K562 (cell line): ENCODE results near the gene DPEP1. TPM values are rescaled to one million over a fixed set of nuclear protein-coding genes. Genes with fewer than 3 reads are reported as not detected.

Experiments
- CREB1 ChIP-seq, 2 experiments: sonication (generic) in 1 of 2; formaldehyde crosslinking in 1 of 2; IDR thresholded peaks; 2 replicates each; pipeline versions ENCODE4 v1.6.1 to v1.8.0; 2012 to 2022; ENCODE audit warnings: inconsistent platforms in 1 of 2, mild to moderate bottlenecking in 1 of 2, missing genetic modification reagents in 1 of 2, moderate library complexity in 1 of 2
- POLR2A ChIP-seq: fragments of 450-650 bp; conservative IDR thresholded peaks from 2 replicates; pipeline ENCODE4 v1.6.1; 2016
- ZBTB40 ChIP-seq, 2 experiments: fragments of 450-650 bp in 1 of 2; sonication (generic) in 1 of 2; formaldehyde crosslinking in 1 of 2; IDR thresholded peaks; 2 replicates each; pipeline versions ENCODE4 v1.7.1 to v1.9.0; 2016 to 2022; ENCODE audit warnings: inconsistent platforms in 1 of 2, mild to moderate bottlenecking in 1 of 2, missing genetic modification reagents in 1 of 2
- ZNF75A ChIP-seq: fragments of 450-650 bp; formaldehyde crosslinking; IDR thresholded peaks from 2 replicates; pipeline ENCODE4 v1.4.0; 2020; ENCODE audit warnings: mild to moderate bottlenecking
- polyA plus RNA-seq, 8 experiments: library from polyadenylated mRNA; depleted of rRNA in 4 of 8; stranded (reverse) in 5 of 8; unstranded in 3 of 8; fragments of >200 nt; fragmentation: Nextera tagmentation in 2 of 8; fragmentation: Illumina TruSeq in 1 of 8; extraction: Ambion mirVana in 2 of 8; extraction: Trizol in 1 of 8; gene quantifications; 2 replicates each; pipeline versions ENCODE4 v1.2.1 to v1.2.3, GENCODE V29; 2011 to 2014; ENCODE audit warnings: inconsistent platforms in 1 of 8, missing spikeins in 1 of 8
- total RNA-seq, 7 experiments: library from RNA; depleted of rRNA in 6 of 7; stranded (reverse); fragments of >200 nt in 6 of 7; fragmentation: Illumina TruSeq in 2 of 7; extraction: Trizol in 2 of 7; gene quantifications; 2 replicates each; pipeline versions ENCODE4 v1.2.1 to v1.2.3, GENCODE V29; 2011 to 2021; ENCODE audit warnings: low replicate concordance in 1 of 7
- TF ChIP-seq, protein P1 (sequence below): fragments of 450-650 bp; IDR thresholded peaks from 2 replicates; pipeline ENCODE4 v1.6.1; 2017; ENCODE audit warnings: antibody characterized with exemption, mild to moderate bottlenecking

DPEP1 gene
- total and polyA plus RNA-seq, 9 of the 15 experiments (the other 6 are each of a cell fraction or from before 2014, with no cell fraction given), result 0.14 to 0.31 (median 0.20) TPM; not detected in 6

DNA sequence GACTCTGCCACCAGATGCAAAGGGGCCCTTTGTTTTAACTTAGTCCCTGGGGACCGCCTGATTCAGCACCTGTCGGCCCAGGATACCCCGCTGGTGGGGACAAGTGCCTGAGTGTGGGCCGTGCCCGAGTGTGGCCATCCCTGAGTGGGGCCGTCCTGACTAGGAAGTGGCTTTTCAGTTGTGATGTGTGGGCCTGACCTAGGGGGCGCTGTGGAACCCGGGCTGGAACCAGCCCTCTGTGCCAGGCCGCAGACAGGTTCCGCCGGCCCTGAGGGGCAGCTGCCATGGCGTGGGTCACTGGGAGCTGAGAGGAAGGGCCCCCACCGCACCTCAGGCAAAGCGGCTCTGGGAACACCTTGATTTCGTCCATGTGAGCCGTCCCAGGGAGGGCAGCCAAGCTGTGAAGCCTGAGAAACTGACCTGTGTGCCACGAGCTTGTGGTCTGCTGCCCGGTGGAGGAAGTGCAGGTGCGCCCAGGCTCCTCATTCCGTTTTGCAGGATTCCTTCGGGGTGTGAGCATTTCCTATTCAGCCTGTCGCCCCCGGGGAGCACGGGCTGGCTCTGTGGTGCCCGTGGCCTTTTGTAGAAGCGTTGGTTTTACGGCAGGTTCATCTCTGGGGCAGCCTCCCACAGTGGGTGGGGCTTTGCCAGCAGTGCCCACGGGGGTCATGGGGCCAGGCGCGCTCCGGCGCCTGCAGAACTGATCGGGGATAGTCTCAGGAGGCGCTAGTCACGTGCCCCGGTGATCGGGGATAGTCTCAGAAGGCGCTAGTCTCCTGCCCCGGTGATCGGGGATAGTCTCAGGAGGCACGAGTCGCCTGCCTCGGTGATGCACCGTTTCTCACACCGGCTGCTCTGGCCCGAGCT, 47.7 kb upstream of the DPEP1 start (continued):
- TF ChIP-seq ZBTB40 (IDR thresholded peaks at IDR 0.05) (no peak), ZBTB40 (CRISPR knock-in tag; IDR thresholded peaks at IDR 0.05) (no peak), CREB1 (IDR thresholded peaks at IDR 0.05) (0 out of 2 replicates have a peak, but pooled peaks have one; percentile 33), CREB1 (CRISPR knock-in tag; IDR thresholded peaks at IDR 0.05) (no peak), POLR2A (peak; percentile 44), ZNF75A (CRISPR knock-in tag) (no peak)
- TF ChIP-seq, protein P1, sequence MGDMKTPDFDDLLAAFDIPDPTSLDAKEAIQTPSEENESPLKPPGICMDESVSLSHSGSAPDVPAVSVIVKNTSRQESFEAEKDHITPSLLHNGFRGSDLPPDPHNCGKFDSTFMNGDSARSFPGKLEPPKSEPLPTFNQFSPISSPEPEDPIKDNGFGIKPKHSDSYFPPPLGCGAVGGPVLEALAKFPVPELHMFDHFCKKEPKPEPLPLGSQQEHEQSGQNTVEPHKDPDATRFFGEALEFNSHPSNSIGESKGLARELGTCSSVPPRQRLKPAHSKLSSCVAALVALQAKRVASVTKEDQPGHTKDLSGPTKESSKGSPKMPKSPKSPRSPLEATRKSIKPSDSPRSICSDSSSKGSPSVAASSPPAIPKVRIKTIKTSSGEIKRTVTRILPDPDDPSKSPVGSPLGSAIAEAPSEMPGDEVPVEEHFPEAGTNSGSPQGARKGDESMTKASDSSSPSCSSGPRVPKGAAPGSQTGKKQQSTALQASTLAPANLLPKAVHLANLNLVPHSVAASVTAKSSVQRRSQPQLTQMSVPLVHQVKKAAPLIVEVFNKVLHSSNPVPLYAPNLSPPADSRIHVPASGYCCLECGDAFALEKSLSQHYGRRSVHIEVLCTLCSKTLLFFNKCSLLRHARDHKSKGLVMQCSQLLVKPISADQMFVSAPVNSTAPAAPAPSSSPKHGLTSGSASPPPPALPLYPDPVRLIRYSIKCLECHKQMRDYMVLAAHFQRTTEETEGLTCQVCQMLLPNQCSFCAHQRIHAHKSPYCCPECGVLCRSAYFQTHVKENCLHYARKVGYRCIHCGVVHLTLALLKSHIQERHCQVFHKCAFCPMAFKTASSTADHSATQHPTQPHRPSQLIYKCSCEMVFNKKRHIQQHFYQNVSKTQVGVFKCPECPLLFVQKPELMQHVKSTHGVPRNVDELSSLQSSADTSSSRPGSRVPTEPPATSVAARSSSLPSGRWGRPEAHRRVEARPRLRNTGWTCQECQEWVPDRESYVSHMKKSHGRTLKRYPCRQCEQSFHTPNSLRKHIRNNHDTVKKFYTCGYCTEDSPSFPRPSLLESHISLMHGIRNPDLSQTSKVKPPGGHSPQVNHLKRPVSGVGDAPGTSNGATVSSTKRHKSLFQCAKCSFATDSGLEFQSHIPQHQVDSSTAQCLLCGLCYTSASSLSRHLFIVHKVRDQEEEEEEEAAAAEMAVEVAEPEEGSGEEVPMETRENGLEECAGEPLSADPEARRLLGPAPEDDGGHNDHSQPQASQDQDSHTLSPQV, result no peak
